ENCODE data around the gene INTS15.

INTS15 gene

GRCh38 chr7:6589829-6590644, at the start of gene INTS15:
Gene INTS15 (plus strand): TSS chr7:6590021. CDS start chr7:6590284, 263 bp downstream.
- peak; percentile 92 for TF ChIP-seq CTCF (IDR thresholded peaks at IDR 0.05; ENCODE audit: borderline replicate concordance, control extremely low read depth, extremely low read depth, insufficient read depth, missing control alignments)
- in situ Hi-C loops (cut with MboI; ENCODE audit: low sequenced_read_pairs, unreplicated experiment): no loop called here
- DNase-seq (ENCODE audit: low spot score): peak; percentile 94

- no peak for DNase-seq (ENCODE audit: low spot score)
- no peak for TF ChIP-seq CTCF (IDR thresholded peaks at IDR 0.05; ENCODE audit: borderline replicate concordance, control extremely low read depth, extremely low read depth, insufficient read depth, missing control alignments)
- in situ Hi-C loops (cut with MboI; ENCODE audit: low sequenced_read_pairs, unreplicated experiment): no loop called here
Observed at GRCh38 chr7:6542368-6542767, 47.5 kb upstream of the INTS15 start.

GRCh38 chr7:6545398-6546126, 44.3 kb upstream of the INTS15 start:
- in situ Hi-C loops (cut with MboI; ENCODE audit: low sequenced_read_pairs, unreplicated experiment): no loop called here
- peak; percentile 64 for DNase-seq (ENCODE audit: low spot score)
- no peak for TF ChIP-seq CTCF (IDR thresholded peaks at IDR 0.05; ENCODE audit: borderline replicate concordance, control extremely low read depth, extremely low read depth, insufficient read depth, missing control alignments)

- TF ChIP-seq CTCF (IDR thresholded peaks at IDR 0.05; ENCODE audit: borderline replicate concordance, control extremely low read depth, extremely low read depth, insufficient read depth, missing control alignments): no peak
- in situ Hi-C loops (cut with MboI; ENCODE audit: low sequenced_read_pairs, unreplicated experiment): no loop called here
Observed at GRCh38 chr7:6546498-6547251, 43.1 kb upstream of the INTS15 start.

GRCh38 chr7:6547400-6547799, 42.4 kb upstream of the INTS15 start:
- DNase-seq (ENCODE audit: low spot score): peak; percentile 6
- TF ChIP-seq CTCF (IDR thresholded peaks at IDR 0.05; ENCODE audit: borderline replicate concordance, control extremely low read depth, extremely low read depth, insufficient read depth, missing control alignments): no peak
- in situ Hi-C loops (cut with MboI; ENCODE audit: low sequenced_read_pairs, unreplicated experiment): no loop called here

More at GRCh38 chr7:6546498-6547251, 43.1 kb upstream of the INTS15 start:
- peak; percentile 21 for DNase-seq (ENCODE audit: low spot score)

GRCh38 chr7:6551016-6551511, 38.8 kb upstream of the INTS15 start, which contains the start of gene GRID2IP:
Gene GRID2IP (minus strand): TSS chr7:6551461. CDS start chr7:6551436, 25 bp downstream.
- TF ChIP-seq CTCF (IDR thresholded peaks at IDR 0.05; ENCODE audit: borderline replicate concordance, control extremely low read depth, extremely low read depth, insufficient read depth, missing control alignments): no peak
- peak; percentile 9 for DNase-seq (ENCODE audit: low spot score)

More at GRCh38 chr7:6551016-6551511, 38.8 kb upstream of the INTS15 start, which contains the start of gene GRID2IP:
- in situ Hi-C loops (cut with MboI; ENCODE audit: low sequenced_read_pairs, unreplicated experiment): no loop called here
